Left lung (tissue), 10 donors: Measurements from ENCODE around the gene PDE4A. TPM values are rescaled to one million over a fixed set of nuclear protein-coding genes. Genes with fewer than 3 reads are reported as not detected.
A peak's percentile ranks its signal among the peaks of the same experiment; 100 is the strongest.
"Not testable (repeated sequence)": the region's sequence is repeated elsewhere in the genome, so short reads cannot be mapped to it uniquely, and the experiment has no call there.

ENCODE experiments used
- ATAC-seq: fragments of 200-7000 bp; cut with Tn5 transposase; one replicate; pipeline ENCODE4 v1.9.1; 2020; ENCODE audit warnings: moderate library complexity
- DNase-seq, 4 donors: peaks; one replicate each; pipeline ENCODE4 v3.0.0-alpha.2; 2013 to 2020
- H3K27ac ChIP-seq, 2 donors: fragments of 200-600 bp; sonication (generic) in 1 of 2; one replicate each; pipeline versions ENCODE4 v1.5.0 to v1.8.0; 2020 to 2021
- H3K27me3 ChIP-seq, 2 donors: fragments of 200-600 bp; sonication (generic) in 1 of 2; one replicate each; pipeline versions ENCODE4 v1.5.0 to v1.8.0; 2020 to 2021
- H3K36me3 ChIP-seq, 2 donors: fragments of 200-600 bp; sonication (generic) in 1 of 2; one replicate each; pipeline versions ENCODE4 v1.5.0 to v1.8.0; 2020 to 2021
- H3K4me1 ChIP-seq, 2 donors: fragments of 200-600 bp; one replicate each; pipeline ENCODE4 v1.8.0; 2021
- H3K4me3 ChIP-seq, 2 donors: fragments of 200-600 bp; sonication (generic) in 1 of 2; one replicate each; pipeline versions ENCODE4 v1.5.0 to v1.8.0; 2020 to 2021; ENCODE audit warnings: mild to moderate bottlenecking in 1 of 2
- H3K9me3 ChIP-seq, 2 donors: fragments of 200-600 bp; sonication (generic) in 1 of 2; one replicate each; pipeline versions ENCODE4 v1.5.0 to v1.8.0; 2020 to 2021
- intact Hi-C, 2 donors: fragments of 100-400 bp; cut with DNase I; formaldehyde crosslinking; loops; one replicate each; pipeline versions ENCODE4 v1.11.2 to v1.14.2; 2022
- polyA plus RNA-seq, 6 donors: library from polyadenylated mRNA; unstranded; fragments of 120-200 nt; gene quantifications; one replicate each; pipeline ENCODE4 v1.2.1, GENCODE V29; 2013; ENCODE audit not compliant: insufficient read length in 6 of 6
- total RNA-seq, 2 donors: library from RNA; stranded (reverse); fragmentation: NEBNext Ultra II Directional; extraction: Animal tissue kit (Norgen Biotek cat#: 25700); gene quantifications; one replicate each; pipeline ENCODE4 v1.2.1, GENCODE V29; 2021
- TF ChIP-seq, protein P1 (sequence below), 2 donors: fragments of 200-600 bp; sonication (generic) in 1 of 2; IDR thresholded peaks; one replicate each; pipeline versions ENCODE4 v1.5.0 to v1.8.0; 2021; ENCODE audit warnings: antibody characterized with exemption in 2 of 2
- donor health status: DM: no; HTN: yes; CAD: no.
- donor health status: DM: no; HTN: no; CAD: no.

Gene PDE4A
- total and polyA plus RNA-seq, 8 donors: 4.3 to 21.6 (median 8.6) TPM

DNA sequence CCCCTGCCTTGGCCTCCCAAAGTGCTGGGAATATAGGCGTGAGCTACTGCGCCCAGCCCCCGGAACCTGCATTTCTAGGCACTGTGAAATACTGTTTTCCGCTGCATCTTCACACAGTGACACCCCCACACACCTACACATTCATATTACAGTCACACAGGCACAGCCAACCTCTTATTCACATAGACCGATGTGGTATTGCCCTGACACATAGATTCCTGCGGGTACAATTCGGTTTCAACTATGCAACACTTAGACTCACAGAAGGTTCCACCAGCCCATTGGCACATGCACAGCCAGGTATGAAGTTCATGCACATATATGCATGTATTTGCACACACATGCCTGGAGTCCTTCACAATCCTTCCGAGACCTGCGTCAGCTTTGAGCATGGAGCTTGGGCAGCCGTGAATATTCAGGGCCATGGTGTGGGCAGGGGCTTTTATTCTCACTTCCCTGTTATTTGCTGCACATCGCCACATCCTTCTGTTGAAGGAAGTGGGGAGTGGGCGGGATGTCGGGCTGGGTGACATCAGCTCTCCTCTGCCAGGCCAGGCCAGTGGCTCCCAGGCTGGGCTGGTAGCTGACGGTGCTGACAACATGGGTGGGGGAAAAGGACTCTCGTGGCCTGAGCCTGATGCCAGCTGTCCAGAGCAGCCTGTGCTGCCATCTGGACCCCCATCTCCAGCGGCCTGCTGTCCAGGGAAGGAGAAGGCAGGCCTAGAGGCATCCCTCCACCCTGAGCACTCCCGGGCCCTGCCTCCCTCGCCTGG lies 11.6 kb upstream of the PDE4A start:
- intact Hi-C loops: no loop called here
- ATAC-seq (peak; percentile 45), DNase-seq (peak in 2 of 4 donors; percentile 77 to 80)
- Histone ChIP-seq H3K27me3 (peaks cover 5 to 36% of the 10 kb centered on the region in 2 donors), H3K9me3 (no peaks in the 10 kb centered on the region), H3K27ac (peak overlapping the region in 1 of 2 donors; percentile 38), H3K4me3 (no peak overlapping the region), H3K4me1 (peaks cover 10 to 77% of the 10 kb centered on the region in 2 donors), H3K36me3 (no peaks in the 10 kb centered on the region)
- TF ChIP-seq, protein P1, sequence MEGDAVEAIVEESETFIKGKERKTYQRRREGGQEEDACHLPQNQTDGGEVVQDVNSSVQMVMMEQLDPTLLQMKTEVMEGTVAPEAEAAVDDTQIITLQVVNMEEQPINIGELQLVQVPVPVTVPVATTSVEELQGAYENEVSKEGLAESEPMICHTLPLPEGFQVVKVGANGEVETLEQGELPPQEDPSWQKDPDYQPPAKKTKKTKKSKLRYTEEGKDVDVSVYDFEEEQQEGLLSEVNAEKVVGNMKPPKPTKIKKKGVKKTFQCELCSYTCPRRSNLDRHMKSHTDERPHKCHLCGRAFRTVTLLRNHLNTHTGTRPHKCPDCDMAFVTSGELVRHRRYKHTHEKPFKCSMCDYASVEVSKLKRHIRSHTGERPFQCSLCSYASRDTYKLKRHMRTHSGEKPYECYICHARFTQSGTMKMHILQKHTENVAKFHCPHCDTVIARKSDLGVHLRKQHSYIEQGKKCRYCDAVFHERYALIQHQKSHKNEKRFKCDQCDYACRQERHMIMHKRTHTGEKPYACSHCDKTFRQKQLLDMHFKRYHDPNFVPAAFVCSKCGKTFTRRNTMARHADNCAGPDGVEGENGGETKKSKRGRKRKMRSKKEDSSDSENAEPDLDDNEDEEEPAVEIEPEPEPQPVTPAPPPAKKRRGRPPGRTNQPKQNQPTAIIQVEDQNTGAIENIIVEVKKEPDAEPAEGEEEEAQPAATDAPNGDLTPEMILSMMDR (IDR thresholded peaks at IDR 0.05): no peak

GRCh38 chr19:10411224-10411623 lies 9.1 kb upstream of the PDE4A start:
- intact Hi-C loops, H3K9me3 ChIP-seq, ATAC-seq, H3K4me3 ChIP-seq, H3K27ac ChIP-seq, DNase-seq, H3K36me3 ChIP-seq: not testable (repeated sequence)
- H3K4me1 ChIP-seq: peaks cover 0 to 59% of the 10 kb centered on the region in 2 donors
- peaks cover 0 to 23% of the 10 kb centered on the region in 2 donors for H3K27me3 ChIP-seq

DNA sequence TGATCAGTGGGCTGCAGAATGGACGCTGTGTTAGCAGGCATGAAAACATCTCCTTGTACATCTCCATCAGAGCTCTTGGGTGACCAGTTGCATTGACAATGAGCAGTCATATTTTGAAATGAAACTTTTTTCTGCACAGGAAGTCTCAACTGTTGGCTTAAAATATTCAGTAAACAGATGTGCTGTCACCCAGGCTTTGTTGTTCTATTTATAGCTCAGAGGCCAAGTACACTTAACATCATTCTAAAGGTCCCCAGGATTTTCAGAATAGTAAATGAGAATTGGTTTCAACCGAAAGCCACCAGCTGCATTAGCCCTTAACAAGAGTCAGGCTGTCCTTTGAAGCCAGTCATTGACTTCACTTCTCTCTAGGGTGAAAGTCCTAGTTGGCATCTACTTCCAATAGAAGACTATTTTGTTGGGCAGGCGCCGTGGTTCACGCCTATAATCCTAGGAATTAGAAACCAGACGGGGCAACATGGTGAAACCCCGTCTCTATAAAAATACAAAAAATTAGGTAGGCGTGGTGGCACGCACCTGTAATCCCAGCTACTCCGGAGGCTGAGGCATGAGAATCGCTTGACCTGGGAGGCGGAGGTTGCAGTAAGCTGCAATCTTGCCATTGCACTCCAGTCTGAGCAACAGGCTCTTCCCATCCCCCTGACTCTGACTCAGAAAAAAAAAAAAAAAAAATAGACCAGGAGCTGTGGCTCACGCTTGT lies 7.9 kb upstream of the PDE4A start:
- intact Hi-C loops: no loop called here
- Histone ChIP-seq H3K27ac (no peak overlapping the region), H3K36me3 (no peaks in the 10 kb centered on the region), H3K27me3 (peaks cover 6 to 26% of the 10 kb centered on the region in 2 donors), H3K4me3 (no peak overlapping the region), H3K4me1 (peaks cover 0 to 57% of the 10 kb centered on the region in 2 donors), H3K9me3 (no peaks in the 10 kb centered on the region)
- TF ChIP-seq, protein P1 (IDR thresholded peaks at IDR 0.05): no peak
- ATAC-seq: no peak
- no peak for DNase-seq

GRCh38 chr19:10416083-10416379 lies 4.3 kb upstream of the PDE4A start:
- peak; percentile 16 for ATAC-seq
- peaks cover 41 to 57% of the 10 kb centered on the region in 2 donors for H3K27me3 ChIP-seq
- TF ChIP-seq, protein P1 (IDR thresholded peaks at IDR 0.05): no peak
- no peaks in the 10 kb centered on the region for H3K36me3 ChIP-seq
- intact Hi-C loops: no loop called here
- H3K27ac ChIP-seq: peak overlapping the region in 1 of 2 donors; percentile 67
- no peak for DNase-seq
- H3K4me3 ChIP-seq: peak overlapping the region; percentile 35 to 43
- H3K4me1 ChIP-seq: peaks cover 9 to 65% of the 10 kb centered on the region in 2 donors
- H3K9me3 ChIP-seq: no peaks in the 10 kb centered on the region

GRCh38 chr19:10416380-10417257 lies 3.7 kb upstream of the PDE4A start:
- Histone ChIP-seq H3K4me3 (peak overlapping the region; percentile 35 to 43), H3K27me3 (peaks cover 47 to 63% of the 10 kb centered on the region in 2 donors), H3K36me3 (no peaks in the 10 kb centered on the region), H3K4me1 (peaks cover 11 to 71% of the 10 kb centered on the region in 2 donors), H3K9me3 (no peaks in the 10 kb centered on the region), H3K27ac (peak overlapping the region in 1 of 2 donors; percentile 67)
- intact Hi-C loops: no loop called here
- ATAC-seq: peak; percentile 89
- TF ChIP-seq, protein P1 (IDR thresholded peaks at IDR 0.05): peak; percentile 85 to 91
- peak in 3 of 4 donors; percentile 79 to 91 (median 85) for DNase-seq
